Progenitor cell of endocrine pancreas (in vitro differentiated cells): Measurements from ENCODE around the gene SARS2. TPM values are rescaled to one million over a fixed set of nuclear protein-coding genes. Genes with fewer than 3 reads are reported as not detected.
A peak's percentile ranks its signal among the peaks of the same experiment; 100 is the strongest.
"Not testable (repeated sequence)": the region's sequence is repeated elsewhere in the genome, so short reads cannot be mapped to it uniquely, and the experiment has no call there.

ENCODE experiments used
- DNase-seq: peaks from one replicate; pipeline ENCODE4 v3.0.0; 2021; ENCODE audit warnings: low spot score; ENCODE audit not compliant: unreplicated experiment
- H3K27ac Mint-ChIP-seq: 2 replicates; pipeline ENCODE4 v1.8.0; 2021; ENCODE audit warnings: mild to moderate bottlenecking, moderate library complexity, mixed read lengths
- H3K27me3 Mint-ChIP-seq: 2 replicates; pipeline ENCODE4 v1.8.0; 2021; ENCODE audit warnings: mixed read lengths
- H3K36me3 Mint-ChIP-seq: 2 replicates; pipeline ENCODE4 v1.8.0; 2022; ENCODE audit warnings: mixed read lengths; ENCODE audit not compliant: insufficient read depth
- H3K4me1 Mint-ChIP-seq: 2 replicates; pipeline ENCODE4 v1.8.0; 2021; ENCODE audit warnings: low read depth, mixed read lengths
- H3K4me3 Mint-ChIP-seq: 2 replicates; pipeline ENCODE4 v1.8.0; 2021; ENCODE audit warnings: low read depth, mild to moderate bottlenecking, moderate library complexity, mixed read lengths
- H3K9me3 Mint-ChIP-seq: 2 replicates; pipeline ENCODE4 v1.8.0; 2021; ENCODE audit warnings: low read depth, mixed read lengths
- total RNA-seq: library from RNA; stranded (reverse); gene quantifications from 2 replicates; pipeline ENCODE4 v1.2.1, GENCODE V29; 2021
- TF ChIP-seq, protein P1 (sequence below): fragments of 200-600 bp; sonication (generic); IDR thresholded peaks from one replicate; pipeline ENCODE4 v1.5.0; 2021; ENCODE audit warnings: antibody characterized with exemption, mild to moderate bottlenecking; ENCODE audit not compliant: unreplicated experiment

SARS2 gene
- total RNA-seq, 1 donor from 2014 or later: 68.2 TPM

DNA sequence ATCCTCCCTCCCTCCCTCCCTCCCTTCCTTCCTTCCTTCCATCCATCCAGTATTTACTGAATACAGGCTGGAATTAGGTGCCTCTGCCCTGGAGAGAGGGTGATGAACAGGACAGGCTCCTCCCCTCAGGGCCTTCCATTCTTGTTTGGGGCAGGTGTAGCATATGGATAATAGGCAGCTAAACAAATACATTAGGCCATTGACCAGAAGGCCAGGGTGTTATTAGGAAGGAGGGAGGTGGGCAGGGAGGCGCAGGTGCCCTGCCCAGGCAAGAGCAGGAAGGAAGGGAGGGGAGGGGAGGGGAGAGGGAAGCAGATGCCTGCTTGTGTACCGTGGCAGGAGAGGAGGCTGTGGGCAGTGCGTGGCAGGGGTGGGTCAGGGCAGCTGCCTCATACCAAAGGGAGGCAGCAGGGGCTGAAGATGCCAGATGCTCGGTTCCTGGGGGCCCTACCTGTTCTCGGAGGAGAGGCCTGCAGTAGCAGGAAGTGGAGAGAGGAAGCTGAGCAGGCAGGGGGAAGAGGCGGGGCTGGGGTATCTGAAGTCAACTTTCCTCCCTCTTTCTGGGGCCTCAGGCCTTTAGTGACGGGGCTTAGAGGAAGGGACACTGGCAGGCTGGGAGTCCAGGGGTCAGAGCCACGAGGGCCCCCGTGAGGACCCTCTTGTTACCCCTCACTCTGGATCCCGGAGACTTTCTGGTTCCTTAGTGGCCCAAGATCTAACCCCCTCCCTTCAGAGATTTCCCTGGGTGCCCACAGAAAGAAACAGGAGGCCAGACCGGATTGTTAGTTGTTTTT is 52.6 kb downstream of the SARS2 start, which contains the start of gene RINL:
RINL (minus strand) TSS at position 495 of the 794 bp plus-strand sequence. CDS start 1,533 bp downstream, outside the sequence.
- Mint-ChIP-seq H3K27ac (peak within 1 kb of the TSS; percentile 74), H3K9me3 (no peaks in the 10 kb centered on the region), H3K27me3 (no peaks in the 10 kb centered on the region), H3K36me3 (peaks cover 1% of the 10 kb centered on the region), H3K4me3 (no peak within 1 kb of the TSS), H3K4me1 (peaks cover 18% of the 10 kb centered on the region)
- TF ChIP-seq, protein P1, sequence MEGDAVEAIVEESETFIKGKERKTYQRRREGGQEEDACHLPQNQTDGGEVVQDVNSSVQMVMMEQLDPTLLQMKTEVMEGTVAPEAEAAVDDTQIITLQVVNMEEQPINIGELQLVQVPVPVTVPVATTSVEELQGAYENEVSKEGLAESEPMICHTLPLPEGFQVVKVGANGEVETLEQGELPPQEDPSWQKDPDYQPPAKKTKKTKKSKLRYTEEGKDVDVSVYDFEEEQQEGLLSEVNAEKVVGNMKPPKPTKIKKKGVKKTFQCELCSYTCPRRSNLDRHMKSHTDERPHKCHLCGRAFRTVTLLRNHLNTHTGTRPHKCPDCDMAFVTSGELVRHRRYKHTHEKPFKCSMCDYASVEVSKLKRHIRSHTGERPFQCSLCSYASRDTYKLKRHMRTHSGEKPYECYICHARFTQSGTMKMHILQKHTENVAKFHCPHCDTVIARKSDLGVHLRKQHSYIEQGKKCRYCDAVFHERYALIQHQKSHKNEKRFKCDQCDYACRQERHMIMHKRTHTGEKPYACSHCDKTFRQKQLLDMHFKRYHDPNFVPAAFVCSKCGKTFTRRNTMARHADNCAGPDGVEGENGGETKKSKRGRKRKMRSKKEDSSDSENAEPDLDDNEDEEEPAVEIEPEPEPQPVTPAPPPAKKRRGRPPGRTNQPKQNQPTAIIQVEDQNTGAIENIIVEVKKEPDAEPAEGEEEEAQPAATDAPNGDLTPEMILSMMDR: no peak
- no peak for DNase-seq

DNA sequence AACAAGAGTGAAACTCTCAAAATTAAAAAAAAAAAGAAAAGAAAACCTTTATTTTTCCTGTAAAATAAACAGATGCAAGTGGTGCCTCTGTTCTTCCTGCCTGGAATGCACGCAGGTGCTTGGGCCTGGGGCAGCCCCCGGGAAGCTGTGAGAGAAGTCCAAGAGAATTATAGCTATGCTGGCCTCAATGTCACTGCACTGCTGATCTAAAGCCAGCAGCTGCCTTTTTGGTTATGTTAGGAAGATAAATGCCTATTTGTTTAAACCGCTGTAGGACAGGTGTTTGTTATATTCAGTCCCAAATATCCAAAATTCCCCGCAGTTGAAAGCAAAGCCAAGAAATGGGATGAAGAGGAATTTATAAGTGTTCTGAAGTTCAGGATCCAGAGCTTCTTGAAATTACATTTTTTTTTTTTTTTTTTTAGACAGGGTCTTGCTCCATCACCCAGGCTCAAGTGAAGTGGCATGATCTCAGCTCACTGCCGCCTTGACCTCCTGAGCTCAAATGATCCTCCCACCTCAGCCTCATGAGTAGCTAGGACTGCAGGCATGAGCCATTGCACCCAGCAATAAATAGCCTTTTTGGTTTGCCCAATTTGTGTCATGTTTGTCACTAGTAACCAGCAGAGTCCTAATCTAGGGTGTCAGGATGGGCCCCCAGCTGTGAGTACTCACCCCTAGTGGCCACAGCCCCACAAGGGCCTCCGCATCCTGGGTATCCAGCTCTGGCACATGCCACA is 54.7 kb downstream of the SARS2 start:
- Mint-ChIP-seq H3K27me3 (no peaks in the 10 kb centered on the region), H3K9me3 (no peaks in the 10 kb centered on the region), H3K4me1 (peaks cover 18% of the 10 kb centered on the region), H3K36me3 (no peaks in the 10 kb centered on the region), H3K27ac (peak overlapping the region; percentile 81), H3K4me3 (no peak overlapping the region)
- DNase-seq: no peak
- TF ChIP-seq, protein P1: no peak

DNA sequence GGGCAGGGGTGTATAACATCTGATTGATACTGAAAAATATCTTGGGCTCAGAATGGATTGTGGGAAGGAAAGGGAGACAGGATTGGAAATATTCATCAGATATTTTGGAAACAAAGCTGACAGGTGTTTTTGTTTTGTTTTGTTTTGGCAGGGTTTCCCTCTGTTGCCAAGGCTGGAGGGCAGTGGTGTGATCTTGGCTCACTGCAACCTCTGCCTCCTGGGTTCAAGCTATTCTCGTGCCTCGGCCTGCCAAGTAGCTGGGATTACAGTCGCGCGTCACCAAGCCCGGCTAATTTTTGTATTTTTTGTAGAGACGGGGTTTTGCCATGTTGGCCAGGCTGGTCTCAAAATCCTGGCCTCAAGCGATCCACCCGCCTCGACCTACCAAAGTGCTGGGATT is 57.2 kb downstream of the SARS2 start:
- H3K4me3 Mint-ChIP-seq, H3K36me3 Mint-ChIP-seq, DNase-seq, H3K9me3 Mint-ChIP-seq, H3K27ac Mint-ChIP-seq, H3K27me3 Mint-ChIP-seq: not testable (repeated sequence)
- peaks cover 18% of the 10 kb centered on the region for H3K4me1 Mint-ChIP-seq

DNA sequence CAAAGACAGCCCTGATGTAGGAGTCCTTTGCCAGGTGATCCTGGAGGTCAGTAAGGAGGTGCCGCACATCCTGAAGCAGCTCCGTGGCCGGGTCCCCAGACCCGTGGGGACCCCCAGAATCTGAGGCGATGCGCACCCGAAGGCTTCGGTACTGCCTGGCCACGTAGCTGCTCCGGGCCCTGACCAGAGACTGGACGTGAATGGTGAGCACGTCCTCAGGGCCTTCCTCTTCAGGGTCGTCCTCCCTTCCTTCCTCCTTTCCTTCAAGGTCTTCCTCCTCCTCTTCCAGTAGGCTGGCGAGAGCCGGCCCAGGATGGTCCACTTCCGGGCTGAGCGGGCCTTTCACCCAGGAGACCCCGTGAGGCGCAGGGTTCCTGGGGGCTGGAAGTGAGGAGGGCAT is 60.0 kb downstream of the SARS2 start:
- Mint-ChIP-seq H3K4me1 (peaks cover 5% of the 10 kb centered on the region), H3K27me3 (no peaks in the 10 kb centered on the region), H3K36me3 (no peaks in the 10 kb centered on the region), H3K4me3 (peak overlapping the region; percentile 53), H3K9me3 (no peaks in the 10 kb centered on the region), H3K27ac (no peak overlapping the region)
- TF ChIP-seq, protein P1: no peak
- no peak for DNase-seq

DNA sequence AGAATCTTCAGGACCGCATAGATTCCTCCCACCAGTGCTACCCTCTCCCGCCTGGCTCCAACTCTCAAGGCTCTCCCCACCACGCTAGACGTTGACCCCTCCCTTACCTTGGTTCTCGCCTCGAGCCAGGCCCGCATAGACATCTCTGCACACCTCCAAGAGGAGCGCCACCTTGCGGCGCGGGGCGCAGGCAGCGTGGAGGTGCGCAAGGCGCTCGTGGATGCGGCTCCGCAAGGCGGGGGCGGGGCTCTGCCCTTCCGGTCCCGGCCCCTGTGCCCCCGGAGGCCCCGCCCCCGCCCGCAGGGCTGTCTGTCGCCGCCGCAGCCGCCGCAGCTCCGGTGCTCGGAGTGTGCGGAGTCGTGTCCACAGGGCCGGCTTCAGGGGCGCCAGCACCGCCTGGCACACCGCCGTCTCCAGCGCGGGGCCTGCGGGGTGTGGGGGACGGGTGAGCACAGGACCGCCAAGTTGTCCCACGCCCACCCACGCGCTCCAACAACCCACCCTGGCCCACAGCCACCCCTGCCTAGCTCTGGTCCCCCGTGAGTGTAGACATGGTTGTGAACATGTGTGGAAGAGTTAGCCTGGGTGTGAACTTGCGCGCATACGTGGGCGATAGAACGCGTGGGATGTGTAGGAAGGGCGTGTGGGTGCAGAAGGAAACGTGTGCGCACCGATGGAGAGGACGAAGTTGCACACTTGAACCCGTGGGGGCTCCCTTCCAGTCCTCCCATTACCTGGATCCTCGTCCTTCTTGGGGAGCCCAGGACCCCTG is 60.5 kb downstream of the SARS2 start:
- Mint-ChIP-seq H3K27me3 (no peaks in the 10 kb centered on the region), H3K9me3 (no peaks in the 10 kb centered on the region), H3K4me1 (peaks cover 5% of the 10 kb centered on the region), H3K4me3 (peak overlapping the region; percentile 66), H3K36me3 (no peaks in the 10 kb centered on the region), H3K27ac (peak overlapping the region; percentile 41)
- TF ChIP-seq, protein P1: peak; percentile 79
- DNase-seq: peak; percentile 76
